ENCODE measurements around the gene EYA2. TPM values are rescaled to one million over a fixed set of nuclear protein-coding genes. Genes with fewer than 3 reads are reported as not detected.

EYA2 gene
- polyA plus RNA-seq, 1 donor (not counting 4 experiments of a cell fraction or from before 2014, with no cell fraction given), result not detected

DNA sequence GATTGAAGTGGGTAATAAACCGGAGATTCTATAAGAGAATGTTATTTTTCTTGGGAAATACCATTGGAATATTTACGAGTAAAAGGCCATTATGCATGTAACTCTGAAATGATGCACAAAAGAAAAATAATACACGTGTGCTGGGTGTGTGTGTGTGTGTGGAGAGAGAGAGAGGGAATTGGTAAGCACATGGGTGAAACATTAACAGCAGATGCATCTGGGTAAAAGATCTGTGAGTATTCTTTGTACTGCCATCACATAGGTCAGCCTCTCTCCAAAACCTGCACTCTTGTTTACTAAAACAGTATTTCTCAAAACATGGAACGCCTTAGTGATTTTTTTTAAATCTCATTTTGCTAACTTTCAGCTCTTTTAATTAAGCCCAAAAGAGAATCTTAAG lies 28.9 kb downstream of the EYA2 start:
- dilution Hi-C loops (cut with MboI; ENCODE audit: extremely low pct_ligation_motif_present, low sequenced_read_pairs), result no loop called here
- H3K79me2 ChIP-seq (ENCODE audit: control insufficient read depth, insufficient read depth, low read length), result no peaks in the 10 kb centered on the region
- H3K36me3 ChIP-seq (ENCODE audit: control insufficient read depth in 2 of 2, extremely low read depth in 1 of 2, insufficient read depth in 2 of 2, low read length in 2 of 2), result no peaks in the 10 kb centered on the region
- no peak for DNase-seq (ENCODE audit: low read depth, low spot score)
- no peaks in the 10 kb centered on the region for H3K4me1 ChIP-seq (ENCODE audit: control insufficient read depth, extremely low read depth, insufficient read depth, low read length)
- no peaks in the 10 kb centered on the region for H3K27me3 ChIP-seq (ENCODE audit: control insufficient read depth, extremely low read depth, insufficient read depth, low read length)
- no peak overlapping the region for H3K4me2 ChIP-seq (ENCODE audit: control insufficient read depth, extremely low read depth, insufficient read depth, low read depth, low read length)
- H3K4me3 ChIP-seq (ENCODE audit: control insufficient read depth in 2 of 3, extremely low read depth in 1 of 3, insufficient read depth in 2 of 3, low read depth in 1 of 3, low read length in 3 of 3), result no peak overlapping the region
- H3K9me1 ChIP-seq (ENCODE audit: control insufficient read depth, extremely low read depth, insufficient read depth, low read length), result no peaks in the 10 kb centered on the region
- no peaks in the 10 kb centered on the region for H3K9me3 ChIP-seq (ENCODE audit: control insufficient read depth, low read depth, low read length)
- no peak overlapping the region for H3K27ac ChIP-seq (ENCODE audit: control insufficient read depth, insufficient read depth, low read length)
- TF ChIP-seq, protein P1, sequence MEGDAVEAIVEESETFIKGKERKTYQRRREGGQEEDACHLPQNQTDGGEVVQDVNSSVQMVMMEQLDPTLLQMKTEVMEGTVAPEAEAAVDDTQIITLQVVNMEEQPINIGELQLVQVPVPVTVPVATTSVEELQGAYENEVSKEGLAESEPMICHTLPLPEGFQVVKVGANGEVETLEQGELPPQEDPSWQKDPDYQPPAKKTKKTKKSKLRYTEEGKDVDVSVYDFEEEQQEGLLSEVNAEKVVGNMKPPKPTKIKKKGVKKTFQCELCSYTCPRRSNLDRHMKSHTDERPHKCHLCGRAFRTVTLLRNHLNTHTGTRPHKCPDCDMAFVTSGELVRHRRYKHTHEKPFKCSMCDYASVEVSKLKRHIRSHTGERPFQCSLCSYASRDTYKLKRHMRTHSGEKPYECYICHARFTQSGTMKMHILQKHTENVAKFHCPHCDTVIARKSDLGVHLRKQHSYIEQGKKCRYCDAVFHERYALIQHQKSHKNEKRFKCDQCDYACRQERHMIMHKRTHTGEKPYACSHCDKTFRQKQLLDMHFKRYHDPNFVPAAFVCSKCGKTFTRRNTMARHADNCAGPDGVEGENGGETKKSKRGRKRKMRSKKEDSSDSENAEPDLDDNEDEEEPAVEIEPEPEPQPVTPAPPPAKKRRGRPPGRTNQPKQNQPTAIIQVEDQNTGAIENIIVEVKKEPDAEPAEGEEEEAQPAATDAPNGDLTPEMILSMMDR (optimal IDR thresholded peaks at IDR 0.05 in 1 of 3, IDR thresholded peaks at IDR 0.05 in 1 of 3, conservative IDR thresholded peaks at IDR 0.05 in 1 of 3; ENCODE audit: extremely low read depth in 1 of 3, insufficient read depth in 2 of 3, low read length in 3 of 3), result no peak
- no peak for TF ChIP-seq EZH2 (IDR thresholded peaks at IDR 0.05; ENCODE audit: low read length)
- no peaks in the 10 kb centered on the region for H4K20me1 ChIP-seq (ENCODE audit: control insufficient read depth, extremely low read depth, insufficient read depth, low read length)
- FAIRE-seq, result no peak
- H2AFZ ChIP-seq (ENCODE audit: control insufficient read depth, low read length), result no peak overlapping the region
- H3K9ac ChIP-seq (ENCODE audit: control insufficient read depth, extremely low read depth, insufficient read depth, low read length), result no peak overlapping the region

GRCh38 chr20:46928580-46929132 lies 34.0 kb downstream of the EYA2 start:
- DNase-seq (ENCODE audit: low read depth, low spot score), result no peak
- Histone ChIP-seq H3K9ac (ENCODE audit: control insufficient read depth, extremely low read depth, insufficient read depth, low read length) (no peak overlapping the region), H3K9me3 (ENCODE audit: control insufficient read depth, low read depth, low read length) (no peaks in the 10 kb centered on the region), H4K20me1 (ENCODE audit: control insufficient read depth, extremely low read depth, insufficient read depth, low read length) (no peaks in the 10 kb centered on the region), H3K36me3 (ENCODE audit: control insufficient read depth in 2 of 2, extremely low read depth in 1 of 2, insufficient read depth in 2 of 2, low read length in 2 of 2) (no peaks in the 10 kb centered on the region), H3K4me3 (ENCODE audit: control insufficient read depth in 2 of 3, extremely low read depth in 1 of 3, insufficient read depth in 2 of 3, low read depth in 1 of 3, low read length in 3 of 3) (no peak overlapping the region), H3K27me3 (ENCODE audit: control insufficient read depth, extremely low read depth, insufficient read depth, low read length) (no peaks in the 10 kb centered on the region), H3K9me1 (ENCODE audit: control insufficient read depth, extremely low read depth, insufficient read depth, low read length) (no peaks in the 10 kb centered on the region), H3K27ac (ENCODE audit: control insufficient read depth, insufficient read depth, low read length) (no peak overlapping the region), H3K4me1 (ENCODE audit: control insufficient read depth, extremely low read depth, insufficient read depth, low read length) (no peaks in the 10 kb centered on the region), H3K79me2 (ENCODE audit: control insufficient read depth, insufficient read depth, low read length) (no peaks in the 10 kb centered on the region), H3K4me2 (ENCODE audit: control insufficient read depth, extremely low read depth, insufficient read depth, low read depth, low read length) (no peak overlapping the region), H2AFZ (ENCODE audit: control insufficient read depth, low read length) (no peak overlapping the region)
- TF ChIP-seq, protein P1 (optimal IDR thresholded peaks at IDR 0.05 in 1 of 3, IDR thresholded peaks at IDR 0.05 in 1 of 3, conservative IDR thresholded peaks at IDR 0.05 in 1 of 3; ENCODE audit: extremely low read depth in 1 of 3, insufficient read depth in 2 of 3, low read length in 3 of 3), result no peak
- TF ChIP-seq EZH2 (IDR thresholded peaks at IDR 0.05; ENCODE audit: low read length), result no peak
- FAIRE-seq, result no peak
- dilution Hi-C loops (cut with MboI; ENCODE audit: extremely low pct_ligation_motif_present, low sequenced_read_pairs), result no loop called here
